Parathyroid adenoma (tissue), 2 donors: ENCODE data around the gene CPS1.

Source experiments
- H2AFZ ChIP-seq: fragments of 300-600 bp; sonication (generic); one replicate; pipeline ENCODE4 v1.7.0; 2017; ENCODE audit warnings: antibody characterized with exemption, mild to moderate bottlenecking
- H3K27ac ChIP-seq: fragments of 300-600 bp; sonication (generic); one replicate; pipeline ENCODE4 v1.7.0; 2017
- H3K27me3 ChIP-seq: fragments of 300-600 bp; sonication (generic); one replicate; pipeline ENCODE4 v1.7.0; 2017; ENCODE audit warnings: low read length; ENCODE audit not compliant: control insufficient read depth, insufficient read depth
- H3K36me3 ChIP-seq: fragments of 300-600 bp; sonication (generic); one replicate; pipeline ENCODE4 v1.7.0; 2017; ENCODE audit warnings: low read length; ENCODE audit not compliant: control insufficient read depth, insufficient read depth
- H3K4me1 ChIP-seq: fragments of 300-600 bp; sonication (generic); one replicate; pipeline ENCODE4 v1.7.0; 2017; ENCODE audit warnings: control low read depth
- H3K4me2 ChIP-seq: fragments of 300-600 bp; sonication (generic); one replicate; pipeline ENCODE4 v1.7.0; 2017; ENCODE audit warnings: low read length
- H3K4me3 ChIP-seq: fragments of 300-600 bp; sonication (generic); one replicate; pipeline ENCODE4 v1.7.0; 2017; ENCODE audit warnings: low read depth, low read length
- H3K79me2 ChIP-seq: fragments of 300-600 bp; sonication (generic); one replicate; pipeline ENCODE4 v1.7.0; 2017; ENCODE audit warnings: control low read depth
- H3K9ac ChIP-seq: fragments of 300-600 bp; sonication (generic); one replicate; pipeline ENCODE4 v1.7.0; 2017; ENCODE audit warnings: mild to moderate bottlenecking
- H3K9me3 ChIP-seq: fragments of 300-600 bp; sonication (generic); one replicate; pipeline ENCODE4 v1.7.0; 2017; ENCODE audit warnings: low read length; ENCODE audit not compliant: control insufficient read depth
- TF ChIP-seq, protein P1 (sequence below): fragments of 300-600 bp; sonication (generic); IDR thresholded peaks from one replicate; pipeline ENCODE4 v1.7.0; 2017; ENCODE audit warnings: antibody characterized with exemption, mild to moderate bottlenecking
- donor health status: primary hyperparathyroidism.

CPS1 gene

DNA sequence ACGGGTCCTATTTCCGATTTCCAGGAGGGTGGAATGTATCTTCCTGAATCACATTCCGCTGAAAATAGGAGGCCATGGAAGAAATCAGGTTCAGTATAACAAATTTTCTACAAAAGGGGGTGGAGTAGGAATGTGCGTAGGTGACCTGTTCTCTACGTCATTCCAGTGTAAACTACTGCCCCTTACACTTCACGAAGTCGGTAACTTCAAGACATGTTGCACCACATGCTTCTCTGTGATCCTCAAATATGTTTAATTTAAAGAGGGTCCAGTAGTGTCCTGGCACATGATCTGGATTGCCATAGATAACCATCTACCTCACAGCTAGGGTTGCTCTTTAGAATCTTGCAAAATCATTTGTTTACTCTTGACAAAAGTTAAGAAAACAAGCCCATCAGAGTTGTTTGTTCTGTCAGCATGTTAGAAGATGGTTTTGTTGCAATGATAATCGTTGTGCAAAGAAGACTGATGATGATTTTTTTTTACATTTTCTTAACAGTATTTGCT is 7.5 kb upstream of the CPS1 start:
- no peak overlapping the region for H3K4me2 ChIP-seq
- H3K36me3 ChIP-seq, result no peaks in the 10 kb centered on the region
- H3K4me1 ChIP-seq, result no peaks in the 10 kb centered on the region
- H3K27me3 ChIP-seq, result no peaks in the 10 kb centered on the region
- H3K9ac ChIP-seq, result no peak overlapping the region
- H3K79me2 ChIP-seq, result no peaks in the 10 kb centered on the region
- H2AFZ ChIP-seq, result no peak overlapping the region
- H3K27ac ChIP-seq, result no peak overlapping the region
- H3K9me3 ChIP-seq, result no peaks in the 10 kb centered on the region
- no peak overlapping the region for H3K4me3 ChIP-seq
- TF ChIP-seq, protein P1, sequence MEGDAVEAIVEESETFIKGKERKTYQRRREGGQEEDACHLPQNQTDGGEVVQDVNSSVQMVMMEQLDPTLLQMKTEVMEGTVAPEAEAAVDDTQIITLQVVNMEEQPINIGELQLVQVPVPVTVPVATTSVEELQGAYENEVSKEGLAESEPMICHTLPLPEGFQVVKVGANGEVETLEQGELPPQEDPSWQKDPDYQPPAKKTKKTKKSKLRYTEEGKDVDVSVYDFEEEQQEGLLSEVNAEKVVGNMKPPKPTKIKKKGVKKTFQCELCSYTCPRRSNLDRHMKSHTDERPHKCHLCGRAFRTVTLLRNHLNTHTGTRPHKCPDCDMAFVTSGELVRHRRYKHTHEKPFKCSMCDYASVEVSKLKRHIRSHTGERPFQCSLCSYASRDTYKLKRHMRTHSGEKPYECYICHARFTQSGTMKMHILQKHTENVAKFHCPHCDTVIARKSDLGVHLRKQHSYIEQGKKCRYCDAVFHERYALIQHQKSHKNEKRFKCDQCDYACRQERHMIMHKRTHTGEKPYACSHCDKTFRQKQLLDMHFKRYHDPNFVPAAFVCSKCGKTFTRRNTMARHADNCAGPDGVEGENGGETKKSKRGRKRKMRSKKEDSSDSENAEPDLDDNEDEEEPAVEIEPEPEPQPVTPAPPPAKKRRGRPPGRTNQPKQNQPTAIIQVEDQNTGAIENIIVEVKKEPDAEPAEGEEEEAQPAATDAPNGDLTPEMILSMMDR, result no peak

DNA sequence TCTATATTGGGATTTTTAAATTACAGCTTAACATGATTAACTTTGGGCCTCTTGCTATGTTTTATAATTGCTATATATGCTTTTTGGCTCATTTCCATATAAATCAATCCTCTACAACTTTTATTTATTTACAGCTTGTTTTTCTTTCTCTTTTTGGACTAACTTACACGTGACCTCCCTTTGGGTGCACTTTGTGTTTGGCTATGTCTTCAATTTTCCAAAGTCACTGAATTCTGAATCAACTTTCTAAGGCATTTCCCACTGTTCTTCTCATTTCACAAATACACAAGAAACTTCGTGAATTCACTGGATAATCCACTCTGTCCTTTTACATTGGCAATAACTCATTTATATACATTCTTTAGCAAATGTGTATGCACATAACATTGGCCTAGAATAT is 5.4 kb upstream of the CPS1 start:
- H3K27ac ChIP-seq, result no peak overlapping the region

DNA sequence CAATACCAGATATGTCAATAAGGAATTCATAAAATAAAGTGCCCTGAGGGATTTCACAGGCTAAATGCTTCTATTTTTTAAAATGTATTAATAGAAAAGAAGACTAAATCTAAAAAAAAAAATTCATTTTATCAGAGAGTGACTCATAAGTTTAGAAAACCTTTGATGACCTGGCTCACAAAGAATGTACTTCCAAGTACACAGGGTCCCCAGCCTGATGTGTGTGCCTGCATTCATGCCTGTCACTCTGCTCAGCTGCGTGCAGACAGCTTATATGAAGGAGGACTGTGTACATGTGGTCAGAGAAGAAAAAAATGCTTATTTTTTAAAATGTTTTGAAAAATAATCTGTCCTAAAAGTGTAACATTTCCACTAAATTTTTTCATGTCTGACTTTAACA is 3.0 kb upstream of the CPS1 start:
- no peak overlapping the region for H2AFZ ChIP-seq
- TF ChIP-seq, protein P1, result no peak
- H3K79me2 ChIP-seq, result no peaks in the 10 kb centered on the region
- no peaks in the 10 kb centered on the region for H3K4me1 ChIP-seq
- no peaks in the 10 kb centered on the region for H3K36me3 ChIP-seq
- H3K9ac ChIP-seq, result no peak overlapping the region
- H3K27ac ChIP-seq, result no peak overlapping the region
- no peaks in the 10 kb centered on the region for H3K27me3 ChIP-seq
- no peaks in the 10 kb centered on the region for H3K9me3 ChIP-seq
- no peak overlapping the region for H3K4me2 ChIP-seq
- no peak overlapping the region for H3K4me3 ChIP-seq

More for the DNA sequence above, 5.4 kb upstream of the CPS1 start:
- Histone ChIP-seq H3K4me1 (no peaks in the 10 kb centered on the region), H3K79me2 (no peaks in the 10 kb centered on the region), H3K9ac (no peak overlapping the region), H3K4me3 (no peak overlapping the region), H2AFZ (no peak overlapping the region), H3K9me3 (no peaks in the 10 kb centered on the region), H3K36me3 (no peaks in the 10 kb centered on the region), H3K27me3 (no peaks in the 10 kb centered on the region), H3K4me2 (no peak overlapping the region)
- TF ChIP-seq, protein P1, result no peak

DNA sequence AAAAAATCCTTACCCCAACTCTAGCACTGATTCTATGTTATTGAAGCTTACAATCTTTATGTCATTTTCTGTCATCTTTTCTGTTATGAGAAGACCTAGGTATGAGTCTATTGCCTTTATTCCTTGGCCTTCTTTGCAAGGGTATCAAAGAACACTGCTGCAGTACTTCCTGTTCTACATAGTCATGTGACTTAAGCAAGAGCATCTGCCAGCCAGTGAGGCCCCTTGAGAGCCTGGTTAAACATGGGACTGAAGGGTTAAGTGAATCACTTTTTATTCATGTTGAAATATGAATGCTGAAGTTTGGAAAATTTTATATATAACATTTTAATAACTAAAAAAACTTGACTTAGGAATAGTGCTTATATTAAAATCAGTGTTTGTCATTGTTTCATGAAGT is 844 bp upstream of the CPS1 start:
- H3K4me2 ChIP-seq, result no peak overlapping the region
- no peak overlapping the region for H3K9ac ChIP-seq
- no peak overlapping the region for H3K4me3 ChIP-seq
- no peaks in the 10 kb centered on the region for H3K36me3 ChIP-seq
- H3K9me3 ChIP-seq, result no peaks in the 10 kb centered on the region
- H3K27me3 ChIP-seq, result no peaks in the 10 kb centered on the region
- no peak overlapping the region for H3K27ac ChIP-seq
- TF ChIP-seq, protein P1, result no peak
- H3K79me2 ChIP-seq, result no peaks in the 10 kb centered on the region
- no peak overlapping the region for H2AFZ ChIP-seq
- no peaks in the 10 kb centered on the region for H3K4me1 ChIP-seq

DNA sequence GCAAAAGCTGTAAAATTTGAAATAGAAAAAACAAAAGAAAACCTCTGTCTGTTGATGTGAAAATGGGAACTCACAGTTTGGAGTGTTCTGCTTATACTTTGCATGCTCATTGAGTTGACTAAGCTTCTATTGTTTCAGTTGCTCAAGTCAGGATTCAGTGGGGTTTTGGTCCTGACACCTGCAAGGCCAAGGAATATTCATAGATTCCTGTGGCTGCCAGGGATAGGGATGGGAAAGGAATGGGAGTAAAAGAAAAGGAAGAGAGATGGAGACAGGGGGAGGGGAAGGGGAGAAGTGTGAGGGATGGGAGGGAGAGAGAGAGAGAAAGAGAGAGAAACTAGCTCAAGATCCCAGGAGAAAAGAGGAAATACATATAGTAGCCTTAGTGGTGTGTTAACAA is 1.3 kb downstream of the CPS1 start:
- Histone ChIP-seq H2AFZ (no peak overlapping the region), H3K27ac (no peak overlapping the region), H3K9me3 (no peaks in the 10 kb centered on the region), H3K4me2 (no peak overlapping the region), H3K79me2 (no peaks in the 10 kb centered on the region), H3K4me1 (no peaks in the 10 kb centered on the region), H3K9ac (no peak overlapping the region), H3K27me3 (no peaks in the 10 kb centered on the region), H3K36me3 (no peaks in the 10 kb centered on the region), H3K4me3 (no peak overlapping the region)
- TF ChIP-seq, protein P1, result no peak
